Upper lobe of right lung (tissue), 1 donor: ENCODE results near the gene PPP1R1C. TPM values are rescaled to one million over a fixed set of nuclear protein-coding genes. Genes with fewer than 3 reads are reported as not detected.

Source experiments
- ATAC-seq: fragments of 200-7000 bp; cut with Tn5 transposase; one replicate; pipeline ENCODE4 v1.9.1; 2020; ENCODE audit warnings: mild to moderate bottlenecking, moderate library complexity
- DNase-seq: peaks from one replicate; pipeline ENCODE4 v3.0.0-alpha.2; 2020
- H3K27ac ChIP-seq: fragments of 200-600 bp; one replicate; pipeline ENCODE4 v1.8.0; 2022
- H3K27me3 ChIP-seq: fragments of 200-600 bp; one replicate; pipeline ENCODE4 v1.8.0; 2022; ENCODE audit warnings: mild to moderate bottlenecking
- H3K36me3 ChIP-seq: fragments of 200-600 bp; one replicate; pipeline ENCODE4 v1.8.0; 2022
- H3K4me1 ChIP-seq: fragments of 200-600 bp; one replicate; pipeline ENCODE4 v1.8.0; 2022
- H3K4me3 ChIP-seq: fragments of 200-600 bp; one replicate; pipeline ENCODE4 v1.8.0; 2022; ENCODE audit warnings: mild to moderate bottlenecking
- H3K9me3 ChIP-seq: fragments of 200-600 bp; one replicate; pipeline ENCODE4 v1.8.0; 2022
- intact Hi-C: fragments of 100-400 bp; cut with DNase I; formaldehyde crosslinking; loops from one replicate; pipeline ENCODE4 v1.11.0; 2022
- total RNA-seq: library from RNA; stranded (reverse); fragmentation: NEBNext Ultra II Directional; extraction: Animal tissue kit (Norgen Biotek cat#: 25700); gene quantifications from one replicate; pipeline ENCODE4 v1.2.1, GENCODE V29; 2021
- TF ChIP-seq, protein P1 (sequence below): fragments of 200-600 bp; IDR thresholded peaks from one replicate; pipeline ENCODE4 v1.8.0; 2022; ENCODE audit warnings: antibody characterized with exemption
- donor health status: DM: no; HTN: yes; CAD: no; lungs with severe emphysema.

Gene PPP1R1C
- total RNA-seq, 1 donor from 2014 or later: 5.8 TPM

DNA sequence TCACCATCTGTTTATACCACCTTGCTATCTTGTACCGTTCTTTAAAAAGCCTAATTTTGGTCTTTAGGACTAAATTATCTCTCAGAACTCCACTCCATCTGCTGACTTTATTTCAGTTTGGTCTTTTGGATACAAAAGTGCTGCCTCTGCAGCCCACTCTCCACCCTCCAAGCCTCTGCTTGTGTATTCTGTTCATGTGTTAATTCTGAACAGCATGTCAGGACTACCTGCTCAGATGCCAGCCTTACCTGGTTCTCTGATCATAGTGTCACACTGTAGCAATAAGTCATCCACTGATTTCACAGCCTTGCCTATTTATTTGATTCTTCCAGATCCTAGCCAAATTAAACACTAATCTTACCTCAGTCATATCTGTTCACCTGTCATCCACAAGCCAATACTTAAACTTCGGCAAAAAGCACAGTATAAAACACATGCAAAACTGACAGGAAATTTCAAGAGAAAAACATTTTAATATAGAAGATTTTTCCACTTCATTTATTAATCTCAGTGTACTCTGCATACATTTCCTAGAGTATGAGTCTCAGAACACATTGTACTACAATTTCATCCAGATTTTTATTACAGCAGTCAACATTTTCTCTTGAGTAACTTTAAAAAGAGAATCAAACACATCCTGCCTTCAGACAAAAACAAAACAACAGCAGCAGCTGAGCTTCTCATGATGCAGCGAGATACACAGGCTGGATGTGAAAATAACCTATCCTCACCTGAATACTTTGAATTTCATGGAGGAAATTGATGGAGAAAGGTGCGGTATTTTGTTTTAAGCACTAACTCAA lies 64.9 kb downstream of the PPP1R1C start:
- TF ChIP-seq, protein P1, sequence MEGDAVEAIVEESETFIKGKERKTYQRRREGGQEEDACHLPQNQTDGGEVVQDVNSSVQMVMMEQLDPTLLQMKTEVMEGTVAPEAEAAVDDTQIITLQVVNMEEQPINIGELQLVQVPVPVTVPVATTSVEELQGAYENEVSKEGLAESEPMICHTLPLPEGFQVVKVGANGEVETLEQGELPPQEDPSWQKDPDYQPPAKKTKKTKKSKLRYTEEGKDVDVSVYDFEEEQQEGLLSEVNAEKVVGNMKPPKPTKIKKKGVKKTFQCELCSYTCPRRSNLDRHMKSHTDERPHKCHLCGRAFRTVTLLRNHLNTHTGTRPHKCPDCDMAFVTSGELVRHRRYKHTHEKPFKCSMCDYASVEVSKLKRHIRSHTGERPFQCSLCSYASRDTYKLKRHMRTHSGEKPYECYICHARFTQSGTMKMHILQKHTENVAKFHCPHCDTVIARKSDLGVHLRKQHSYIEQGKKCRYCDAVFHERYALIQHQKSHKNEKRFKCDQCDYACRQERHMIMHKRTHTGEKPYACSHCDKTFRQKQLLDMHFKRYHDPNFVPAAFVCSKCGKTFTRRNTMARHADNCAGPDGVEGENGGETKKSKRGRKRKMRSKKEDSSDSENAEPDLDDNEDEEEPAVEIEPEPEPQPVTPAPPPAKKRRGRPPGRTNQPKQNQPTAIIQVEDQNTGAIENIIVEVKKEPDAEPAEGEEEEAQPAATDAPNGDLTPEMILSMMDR: no peak
- no peak overlapping the region for H3K27ac ChIP-seq
- intact Hi-C loops: no loop called here

DNA sequence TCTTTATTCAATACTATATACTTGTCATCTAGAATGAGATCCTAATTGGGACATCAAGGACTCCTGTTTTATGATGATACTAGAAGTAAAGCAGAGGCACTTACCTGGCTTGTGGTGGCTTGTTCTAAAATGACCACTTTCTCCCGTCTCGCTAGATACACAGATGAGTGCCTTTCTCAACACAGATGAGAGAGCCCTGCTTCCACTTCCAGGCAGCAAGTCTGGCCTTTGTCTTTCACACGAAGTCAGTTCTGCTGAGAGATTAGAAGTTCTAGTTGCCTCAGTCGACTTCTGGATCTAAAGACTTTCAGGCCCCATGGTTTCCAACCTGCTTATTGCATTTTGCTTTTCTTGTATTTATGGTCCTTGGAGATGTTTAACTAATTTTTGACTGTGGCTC lies 70.3 kb downstream of the PPP1R1C start:
- Histone ChIP-seq H3K9me3 (no peaks in the 10 kb centered on the region), H3K27ac (no peak overlapping the region), H3K4me1 (no peaks in the 10 kb centered on the region), H3K36me3 (no peaks in the 10 kb centered on the region), H3K4me3 (no peak overlapping the region), H3K27me3 (no peaks in the 10 kb centered on the region)
- ATAC-seq (no peak), DNase-seq (no peak)
- TF ChIP-seq, protein P1: no peak
- intact Hi-C loops: no loop called here

More for the DNA sequence above, 64.9 kb downstream of the PPP1R1C start:
- no peak overlapping the region for H3K4me3 ChIP-seq
- DNase-seq (no peak), ATAC-seq (no peak)
- H3K9me3 ChIP-seq: no peaks in the 10 kb centered on the region
- no peaks in the 10 kb centered on the region for H3K36me3 ChIP-seq
- H3K27me3 ChIP-seq: no peaks in the 10 kb centered on the region
- H3K4me1 ChIP-seq: no peaks in the 10 kb centered on the region

DNA sequence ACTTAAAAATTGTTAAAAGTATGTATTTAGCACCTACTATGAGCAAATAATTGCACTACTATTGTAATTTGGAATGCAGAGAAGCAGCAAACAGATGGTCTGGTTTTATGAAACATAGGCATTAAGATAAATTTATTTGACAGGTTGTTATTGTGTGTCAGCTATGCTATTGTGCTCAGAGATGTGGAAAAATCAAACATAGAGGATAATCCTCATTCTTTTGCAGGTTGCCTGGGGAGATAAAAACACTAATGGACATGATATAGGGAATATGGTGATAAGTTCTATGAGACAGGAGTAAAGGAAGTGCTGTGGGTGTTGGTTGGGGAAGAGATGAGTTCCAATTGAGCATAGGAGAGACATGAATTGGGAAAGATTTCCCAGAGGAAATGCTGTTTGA lies 71.3 kb downstream of the PPP1R1C start:
- Histone ChIP-seq H3K9me3 (no peaks in the 10 kb centered on the region), H3K27me3 (no peaks in the 10 kb centered on the region), H3K36me3 (no peaks in the 10 kb centered on the region), H3K4me1 (no peaks in the 10 kb centered on the region), H3K27ac (no peak overlapping the region), H3K4me3 (no peak overlapping the region)
- DNase-seq (no peak), ATAC-seq (no peak)
- intact Hi-C loops: no loop called here
- TF ChIP-seq, protein P1: no peak

DNA sequence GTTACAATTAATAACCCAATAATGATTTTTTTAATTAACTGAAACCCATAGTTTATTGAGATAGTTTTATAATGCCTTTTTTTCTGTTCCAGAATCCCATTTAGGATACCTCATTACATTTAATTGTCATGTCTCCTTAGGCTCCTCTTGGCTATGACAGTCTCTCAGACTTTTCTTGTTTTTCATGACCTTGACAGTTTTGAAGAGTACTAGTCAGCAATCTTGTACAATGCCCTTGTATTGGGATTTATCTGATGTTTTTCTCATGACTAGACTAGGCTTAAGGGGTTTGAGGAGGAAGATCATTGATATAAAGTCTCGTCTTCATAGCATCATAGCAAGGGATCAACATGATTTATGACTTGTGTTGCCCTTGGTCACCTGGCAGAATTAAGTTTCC lies 72.4 kb downstream of the PPP1R1C start:
- ATAC-seq (no peak), DNase-seq (no peak)
- intact Hi-C loops: no loop called here
- TF ChIP-seq, protein P1: no peak
- H3K4me3 ChIP-seq: no peak overlapping the region
- no peaks in the 10 kb centered on the region for H3K27me3 ChIP-seq
- H3K27ac ChIP-seq: no peak overlapping the region
- H3K36me3 ChIP-seq: no peaks in the 10 kb centered on the region
- H3K9me3 ChIP-seq: no peaks in the 10 kb centered on the region
- no peaks in the 10 kb centered on the region for H3K4me1 ChIP-seq

DNA sequence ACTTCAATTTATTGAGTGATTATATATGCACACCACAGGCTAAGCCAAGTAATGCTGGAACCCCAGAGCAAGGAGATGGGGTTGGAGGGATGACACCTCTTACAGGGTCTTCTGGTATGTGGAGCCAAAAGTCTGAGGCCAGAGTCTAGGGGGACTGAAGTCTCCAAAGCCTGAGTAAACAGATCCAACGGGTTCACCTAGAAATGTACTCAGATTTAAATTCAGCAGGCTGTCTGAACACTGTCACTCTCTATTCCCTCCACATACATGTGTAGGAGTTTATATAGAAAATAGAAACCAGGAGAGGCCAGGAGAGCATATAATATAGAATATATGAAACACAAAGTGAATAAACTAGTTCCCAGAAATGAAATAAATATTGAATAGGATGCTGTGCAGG lies 76.1 kb downstream of the PPP1R1C start:
- ATAC-seq: no peak
- no peaks in the 10 kb centered on the region for H3K36me3 ChIP-seq
- no peak for DNase-seq
- intact Hi-C loops: no loop called here
- H3K9me3 ChIP-seq: no peaks in the 10 kb centered on the region
- no peak overlapping the region for H3K4me3 ChIP-seq
- H3K4me1 ChIP-seq: no peaks in the 10 kb centered on the region
- no peaks in the 10 kb centered on the region for H3K27me3 ChIP-seq
- no peak overlapping the region for H3K27ac ChIP-seq
- TF ChIP-seq, protein P1: no peak
